Stomach (tissue), 4 donors: ENCODE results near the gene WBP4.

Experiments used
- CTCF ChIP-seq, 7 experiments: fragments of 450-650 bp in 4 of 7; fragments of 200-600 bp in 3 of 7; sonication (generic) in 3 of 7; IDR thresholded peaks; one replicate each; pipeline ENCODE4 v1.5.1; 2016 to 2019; ENCODE audit warnings: antibody characterized with exemption in 7 of 7, control low read depth in 2 of 7, mild to moderate bottlenecking in 1 of 7
- POLR2A ChIP-seq, 4 donors: fragments of 450-650 bp; IDR thresholded peaks; one replicate each; pipeline ENCODE4 v1.6.1; 2016; ENCODE audit warnings: antibody characterized with exemption in 4 of 4, control low read depth in 2 of 4, mild to moderate bottlenecking in 1 of 4, moderate library complexity in 1 of 4

GRCh38 chr13:41029629-41030028 lies 31.7 kb upstream of the WBP4 start:
- TF ChIP-seq CTCF (IDR thresholded peaks at IDR 0.05) (no peak), POLR2A (IDR thresholded peaks at IDR 0.05) (no peak)
